ENCODE data around the gene MBOAT7. TPM values are rescaled to one million over a fixed set of nuclear protein-coding genes. Genes with fewer than 3 reads are reported as not detected.
A peak's percentile ranks its signal among the peaks of the same experiment; 100 is the strongest.
"Not testable (repeated sequence)": the region's sequence is repeated elsewhere in the genome, so short reads cannot be mapped to it uniquely, and the experiment has no call there.

The MBOAT7 gene
- total RNA-seq, 1 experiment from 2014 or later: 32.8 TPM

- DNase-seq (ENCODE audit: low read depth, low spot score); in situ Hi-C loops (cut with HindIII; ENCODE audit: low pct_unique_long_range_greater_than_20kb, low sequenced_read_pairs): not testable (repeated sequence)
Observed at GRCh38 chr19:54194463-54194862, 5.1 kb upstream of the MBOAT7 start.

GRCh38 chr19:54193011-54193410 lies 3.6 kb upstream of the MBOAT7 start:
- no peak for DNase-seq (ENCODE audit: low read depth, low spot score)
- in situ Hi-C loops (cut with HindIII; ENCODE audit: low pct_unique_long_range_greater_than_20kb, low sequenced_read_pairs): no loop called here

- in situ Hi-C loops (cut with HindIII; ENCODE audit: low pct_unique_long_range_greater_than_20kb, low sequenced_read_pairs): no loop called here
Observed at GRCh38 chr19:54191811-54192453, 2.6 kb upstream of the MBOAT7 start.

GRCh38 chr19:54191011-54191810 lies 1.8 kb upstream of the MBOAT7 start, which contains the start of gene TSEN34:
TSS of gene TSEN34 (plus strand) at chr19:54191308. CDS start at chr19:54191365, 57 bp downstream.
- in situ Hi-C loops (cut with HindIII; ENCODE audit: low pct_unique_long_range_greater_than_20kb, low sequenced_read_pairs): no loop called here
- DNase-seq (ENCODE audit: low read depth, low spot score): peak; percentile 74

More at GRCh38 chr19:54191811-54192453, 2.6 kb upstream of the MBOAT7 start:
- peak; percentile 9 for DNase-seq (ENCODE audit: low read depth, low spot score)

GRCh38 chr19:54190503-54191010 lies 1.2 kb upstream of the MBOAT7 start:
- in situ Hi-C loops (cut with HindIII; ENCODE audit: low pct_unique_long_range_greater_than_20kb, low sequenced_read_pairs): no loop called here
- peak; percentile 98 for DNase-seq (ENCODE audit: low read depth, low spot score)

- in situ Hi-C loops (cut with HindIII; ENCODE audit: low pct_unique_long_range_greater_than_20kb, low sequenced_read_pairs): no loop called here
- DNase-seq (ENCODE audit: low read depth, low spot score): peak; percentile 100
Observed at GRCh38 chr19:54189735-54190502, 539 bp upstream of the MBOAT7 start.

GRCh38 chr19:54188215-54188871 lies 1.0 kb downstream of the MBOAT7 start:
- in situ Hi-C loops (cut with HindIII; ENCODE audit: low pct_unique_long_range_greater_than_20kb, low sequenced_read_pairs): no loop called here
- DNase-seq (ENCODE audit: low read depth, low spot score): no peak

GRCh38 chr19:54186934-54187381 lies 2.4 kb downstream of the MBOAT7 start:
- in situ Hi-C loops (cut with HindIII; ENCODE audit: low pct_unique_long_range_greater_than_20kb, low sequenced_read_pairs): no loop called here
- no peak for DNase-seq (ENCODE audit: low read depth, low spot score)

GRCh38 chr19:54186351-54186750 lies 3.0 kb downstream of the MBOAT7 start:
- DNase-seq (ENCODE audit: low read depth, low spot score): no peak
- in situ Hi-C loops (cut with HindIII; ENCODE audit: low pct_unique_long_range_greater_than_20kb, low sequenced_read_pairs): no loop called here

- in situ Hi-C loops (cut with HindIII; ENCODE audit: low pct_unique_long_range_greater_than_20kb, low sequenced_read_pairs): no loop called here
Observed at GRCh38 chr19:54183431-54183830, 5.9 kb downstream of the MBOAT7 start.

GRCh38 chr19:54181894-54182293 lies 7.5 kb downstream of the MBOAT7 start:
- DNase-seq (ENCODE audit: low read depth, low spot score); in situ Hi-C loops (cut with HindIII; ENCODE audit: low pct_unique_long_range_greater_than_20kb, low sequenced_read_pairs): not testable (repeated sequence)

More at GRCh38 chr19:54183431-54183830, 5.9 kb downstream of the MBOAT7 start:
- no peak for DNase-seq (ENCODE audit: low read depth, low spot score)

GRCh38 chr19:54180691-54181091 lies 8.7 kb downstream of the MBOAT7 start:
- in situ Hi-C loops (cut with HindIII; ENCODE audit: low pct_unique_long_range_greater_than_20kb, low sequenced_read_pairs): no loop called here
- no peak for DNase-seq (ENCODE audit: low read depth, low spot score)

- DNase-seq (ENCODE audit: low read depth, low spot score): peak; percentile 92
- in situ Hi-C loops (cut with HindIII; ENCODE audit: low pct_unique_long_range_greater_than_20kb, low sequenced_read_pairs): no loop called here
Observed at GRCh38 chr19:54179921-54180461, 9.4 kb downstream of the MBOAT7 start.

- in situ Hi-C loops (cut with HindIII; ENCODE audit: low pct_unique_long_range_greater_than_20kb, low sequenced_read_pairs): no loop called here
- DNase-seq (ENCODE audit: low read depth, low spot score): no peak
Observed at GRCh38 chr19:54179262-54179852, 10.0 kb downstream of the MBOAT7 start.

GRCh38 chr19:54178581-54179261 lies 10.7 kb downstream of the MBOAT7 start:
- peak; percentile 46 for DNase-seq (ENCODE audit: low read depth, low spot score)
- in situ Hi-C loops (cut with HindIII; ENCODE audit: low pct_unique_long_range_greater_than_20kb, low sequenced_read_pairs): no loop called here
